HL-60 (cell line): ENCODE measurements around the gene TDRD12.

Experiments used
- POLR2AphosphoS5 ChIP-seq: IDR thresholded peaks from 2 replicates; pipeline ENCODE4 v1.6.1; 2012; ENCODE audit warnings: low read depth
- TF ChIP-seq, protein P1 (sequence below): IDR thresholded peaks from one replicate; pipeline ENCODE4 v1.5.1; 2011; ENCODE audit warnings: low read length, control low read depth, inconsistent platforms; ENCODE audit not compliant: insufficient read depth
- TF ChIP-seq, protein P2 (sequence below): IDR thresholded peaks from 2 replicates; pipeline ENCODE4 v1.6.1; 2012; ENCODE audit warnings: low read depth; ENCODE audit not compliant: insufficient replicate concordance

DNA sequence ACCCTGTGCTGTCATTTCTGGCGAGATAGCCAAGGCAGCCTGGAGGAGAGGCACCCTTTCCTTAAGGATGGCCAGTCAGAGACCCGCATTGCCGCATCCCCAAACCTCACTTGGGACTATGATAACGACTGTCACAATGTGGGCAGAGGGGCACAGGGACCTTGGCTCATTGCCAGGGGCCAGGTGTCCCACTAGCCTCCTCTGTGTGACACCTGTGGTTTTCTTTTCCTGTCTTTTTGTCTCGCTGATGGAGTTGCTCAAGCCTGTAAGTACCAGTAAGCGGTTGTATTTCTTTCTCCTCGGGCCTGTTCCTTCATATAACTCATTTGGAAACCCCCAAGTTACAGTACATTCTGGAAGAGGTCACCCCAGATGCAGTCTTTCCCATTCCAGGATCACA is 59.5 kb downstream of the TDRD12 start:
- TF ChIP-seq, protein P1, sequence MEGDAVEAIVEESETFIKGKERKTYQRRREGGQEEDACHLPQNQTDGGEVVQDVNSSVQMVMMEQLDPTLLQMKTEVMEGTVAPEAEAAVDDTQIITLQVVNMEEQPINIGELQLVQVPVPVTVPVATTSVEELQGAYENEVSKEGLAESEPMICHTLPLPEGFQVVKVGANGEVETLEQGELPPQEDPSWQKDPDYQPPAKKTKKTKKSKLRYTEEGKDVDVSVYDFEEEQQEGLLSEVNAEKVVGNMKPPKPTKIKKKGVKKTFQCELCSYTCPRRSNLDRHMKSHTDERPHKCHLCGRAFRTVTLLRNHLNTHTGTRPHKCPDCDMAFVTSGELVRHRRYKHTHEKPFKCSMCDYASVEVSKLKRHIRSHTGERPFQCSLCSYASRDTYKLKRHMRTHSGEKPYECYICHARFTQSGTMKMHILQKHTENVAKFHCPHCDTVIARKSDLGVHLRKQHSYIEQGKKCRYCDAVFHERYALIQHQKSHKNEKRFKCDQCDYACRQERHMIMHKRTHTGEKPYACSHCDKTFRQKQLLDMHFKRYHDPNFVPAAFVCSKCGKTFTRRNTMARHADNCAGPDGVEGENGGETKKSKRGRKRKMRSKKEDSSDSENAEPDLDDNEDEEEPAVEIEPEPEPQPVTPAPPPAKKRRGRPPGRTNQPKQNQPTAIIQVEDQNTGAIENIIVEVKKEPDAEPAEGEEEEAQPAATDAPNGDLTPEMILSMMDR: no peak
- no peak for TF ChIP-seq POLR2AphosphoS5
- TF ChIP-seq, protein P2, sequence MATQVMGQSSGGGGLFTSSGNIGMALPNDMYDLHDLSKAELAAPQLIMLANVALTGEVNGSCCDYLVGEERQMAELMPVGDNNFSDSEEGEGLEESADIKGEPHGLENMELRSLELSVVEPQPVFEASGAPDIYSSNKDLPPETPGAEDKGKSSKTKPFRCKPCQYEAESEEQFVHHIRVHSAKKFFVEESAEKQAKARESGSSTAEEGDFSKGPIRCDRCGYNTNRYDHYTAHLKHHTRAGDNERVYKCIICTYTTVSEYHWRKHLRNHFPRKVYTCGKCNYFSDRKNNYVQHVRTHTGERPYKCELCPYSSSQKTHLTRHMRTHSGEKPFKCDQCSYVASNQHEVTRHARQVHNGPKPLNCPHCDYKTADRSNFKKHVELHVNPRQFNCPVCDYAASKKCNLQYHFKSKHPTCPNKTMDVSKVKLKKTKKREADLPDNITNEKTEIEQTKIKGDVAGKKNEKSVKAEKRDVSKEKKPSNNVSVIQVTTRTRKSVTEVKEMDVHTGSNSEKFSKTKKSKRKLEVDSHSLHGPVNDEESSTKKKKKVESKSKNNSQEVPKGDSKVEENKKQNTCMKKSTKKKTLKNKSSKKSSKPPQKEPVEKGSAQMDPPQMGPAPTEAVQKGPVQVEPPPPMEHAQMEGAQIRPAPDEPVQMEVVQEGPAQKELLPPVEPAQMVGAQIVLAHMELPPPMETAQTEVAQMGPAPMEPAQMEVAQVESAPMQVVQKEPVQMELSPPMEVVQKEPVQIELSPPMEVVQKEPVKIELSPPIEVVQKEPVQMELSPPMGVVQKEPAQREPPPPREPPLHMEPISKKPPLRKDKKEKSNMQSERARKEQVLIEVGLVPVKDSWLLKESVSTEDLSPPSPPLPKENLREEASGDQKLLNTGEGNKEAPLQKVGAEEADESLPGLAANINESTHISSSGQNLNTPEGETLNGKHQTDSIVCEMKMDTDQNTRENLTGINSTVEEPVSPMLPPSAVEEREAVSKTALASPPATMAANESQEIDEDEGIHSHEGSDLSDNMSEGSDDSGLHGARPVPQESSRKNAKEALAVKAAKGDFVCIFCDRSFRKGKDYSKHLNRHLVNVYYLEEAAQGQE: no peak
